Thymus (tissue), 11 donors: ENCODE data around the gene LTC4S. TPM values are rescaled to one million over a fixed set of nuclear protein-coding genes. Genes with fewer than 3 reads are reported as not detected.
"Not testable (repeated sequence)": the region's sequence is repeated elsewhere in the genome, so short reads cannot be mapped to it uniquely, and the experiment has no call there.

Experiments used
- DNase-seq, 9 donors: peaks; one replicate each; pipeline ENCODE4 v3.0.0-alpha.2; 2013; ENCODE audit warnings: low spot score in 9 of 9, low read depth in 6 of 9, missing footprints in 1 of 9
- H3K27ac ChIP-seq, 2 donors: one replicate each; pipeline ENCODE4 v1.5.1; 2013; ENCODE audit warnings: control low read depth in 1 of 2, low read depth in 1 of 2, low read length in 1 of 2, mild to moderate bottlenecking in 1 of 2, moderate library complexity in 1 of 2
- H3K27me3 ChIP-seq, 2 donors: one replicate each; pipeline ENCODE4 v1.5.1; 2013; ENCODE audit warnings: low read length in 1 of 2; ENCODE audit not compliant: control insufficient read depth in 2 of 2, insufficient read depth in 1 of 2
- H3K36me3 ChIP-seq, 2 donors: one replicate each; pipeline ENCODE4 v1.5.1; 2013; ENCODE audit warnings: low read length in 1 of 2, mild to moderate bottlenecking in 1 of 2, moderate library complexity in 1 of 2; ENCODE audit not compliant: control insufficient read depth in 2 of 2, insufficient read depth in 2 of 2
- H3K4me1 ChIP-seq, 2 donors: one replicate each; pipeline ENCODE4 v1.5.1; 2013; ENCODE audit warnings: low read length in 2 of 2; ENCODE audit not compliant: control insufficient read depth in 2 of 2, insufficient read depth in 2 of 2
- H3K4me3 ChIP-seq, 2 donors: one replicate each; pipeline ENCODE4 v1.5.1; 2013; ENCODE audit warnings: low read length in 2 of 2, control low read depth in 1 of 2, mild to moderate bottlenecking in 1 of 2
- H3K9me3 ChIP-seq, 2 donors: one replicate each; pipeline ENCODE4 v1.5.1; 2013; ENCODE audit warnings: low read length in 1 of 2, mild to moderate bottlenecking in 1 of 2; ENCODE audit not compliant: control insufficient read depth in 2 of 2, insufficient read depth in 1 of 2
- WGBS: extraction: QIAGEN DNeasy Blood & Tissue Kit; methylation state at CpG from one replicate; pipeline ENCODE4 v1.1.7; 2013; 5-methylcytosine and 5-hydroxymethylcytosine counted together
- polyA plus RNA-seq: library from polyadenylated mRNA; stranded (reverse); fragments of 200-250 nt; gene quantifications from one replicate; pipeline ENCODE4 v1.2.3, GENCODE V29; 2013
- total RNA-seq: library from RNA; stranded (reverse); fragments of 120-200 nt; gene quantifications from one replicate; pipeline ENCODE4 v1.2.4, GENCODE V29; 2013
- donor health status: healthy.

The LTC4S gene
- total and polyA plus RNA-seq, 2 donors = 2.7 to 2.8 TPM

DNA sequence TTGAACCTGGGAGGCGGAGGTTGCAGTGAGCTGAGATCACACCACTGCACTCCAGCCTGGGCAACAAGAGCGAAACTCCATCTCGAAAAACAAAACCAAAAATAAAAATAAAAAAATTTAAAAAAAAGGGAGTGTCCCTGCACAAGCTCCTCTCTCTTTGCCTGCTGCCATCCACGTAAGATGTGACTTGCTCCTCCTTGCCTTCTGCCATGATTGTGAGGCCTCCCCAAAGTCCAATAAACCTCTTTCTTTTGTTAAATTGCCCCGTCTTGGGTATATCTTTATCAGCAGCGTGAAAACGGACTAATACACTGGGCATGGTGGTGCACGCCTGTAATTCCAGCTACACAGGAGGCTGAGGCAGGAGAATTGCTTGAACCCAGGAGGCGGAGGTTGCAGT, 4.5 kb upstream of the LTC4S start:
- peaks cover 5 to 11% of the 10 kb centered on the region in 2 donors for H3K4me1 ChIP-seq
- peaks cover 0 to 19% of the 10 kb centered on the region in 2 donors for H3K27me3 ChIP-seq
- H3K9me3 ChIP-seq = peaks cover 0 to 11% of the 10 kb centered on the region in 2 donors
- not testable (repeated sequence) for H3K4me3 ChIP-seq, DNase-seq, H3K36me3 ChIP-seq, H3K27ac ChIP-seq
- 97% methylated on average over 9 of the region's 9 CpGs for WGBS

DNA sequence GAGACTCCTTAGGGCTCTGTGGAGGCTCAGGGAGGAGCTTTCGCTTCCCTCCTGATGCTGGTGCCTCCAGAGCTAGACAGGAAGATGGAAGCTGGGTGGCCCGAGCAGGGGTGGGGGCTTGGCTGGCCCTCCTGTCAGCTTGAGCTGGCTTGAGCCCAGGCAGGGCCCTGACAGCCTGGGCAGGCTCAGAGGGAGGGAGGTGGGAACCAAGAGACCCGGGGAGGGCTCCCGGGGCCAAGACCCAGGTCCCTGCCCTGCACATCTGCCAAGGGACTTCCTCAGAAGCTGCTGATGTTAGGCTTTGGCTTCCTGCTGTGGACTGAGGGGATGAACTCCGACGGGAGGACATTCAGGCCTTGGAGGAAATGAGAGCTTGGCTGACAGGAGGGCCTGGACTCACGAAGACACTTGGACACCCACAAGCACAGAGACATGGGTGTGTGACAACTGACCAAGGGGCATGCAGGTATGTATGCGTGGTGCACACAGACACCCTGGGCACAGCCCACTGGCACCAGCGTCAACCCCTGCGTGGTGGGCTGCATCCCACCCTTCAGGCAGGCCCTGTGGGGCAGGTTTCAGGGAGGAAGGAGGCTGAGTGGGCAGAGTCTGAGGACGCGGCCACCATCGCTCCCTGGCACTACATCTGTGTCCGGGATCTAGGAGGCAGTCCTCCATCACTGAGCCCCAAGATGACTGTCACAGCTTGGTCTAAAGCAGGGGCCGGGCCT, 1.7 kb upstream of the LTC4S start:
- H3K27me3 ChIP-seq = peaks cover 3 to 38% of the 10 kb centered on the region in 2 donors
- H3K4me1 ChIP-seq = peaks cover 10 to 29% of the 10 kb centered on the region in 2 donors
- no peak overlapping the region for H3K4me3 ChIP-seq
- peaks cover 0 to 16% of the 10 kb centered on the region in 2 donors for H3K9me3 ChIP-seq
- H3K27ac ChIP-seq = no peak overlapping the region
- 60% methylated on average over 15 of the region's 15 CpGs for WGBS
- peaks cover 0 to 2% of the 10 kb centered on the region in 2 donors for H3K36me3 ChIP-seq
- no peak for DNase-seq

DNA sequence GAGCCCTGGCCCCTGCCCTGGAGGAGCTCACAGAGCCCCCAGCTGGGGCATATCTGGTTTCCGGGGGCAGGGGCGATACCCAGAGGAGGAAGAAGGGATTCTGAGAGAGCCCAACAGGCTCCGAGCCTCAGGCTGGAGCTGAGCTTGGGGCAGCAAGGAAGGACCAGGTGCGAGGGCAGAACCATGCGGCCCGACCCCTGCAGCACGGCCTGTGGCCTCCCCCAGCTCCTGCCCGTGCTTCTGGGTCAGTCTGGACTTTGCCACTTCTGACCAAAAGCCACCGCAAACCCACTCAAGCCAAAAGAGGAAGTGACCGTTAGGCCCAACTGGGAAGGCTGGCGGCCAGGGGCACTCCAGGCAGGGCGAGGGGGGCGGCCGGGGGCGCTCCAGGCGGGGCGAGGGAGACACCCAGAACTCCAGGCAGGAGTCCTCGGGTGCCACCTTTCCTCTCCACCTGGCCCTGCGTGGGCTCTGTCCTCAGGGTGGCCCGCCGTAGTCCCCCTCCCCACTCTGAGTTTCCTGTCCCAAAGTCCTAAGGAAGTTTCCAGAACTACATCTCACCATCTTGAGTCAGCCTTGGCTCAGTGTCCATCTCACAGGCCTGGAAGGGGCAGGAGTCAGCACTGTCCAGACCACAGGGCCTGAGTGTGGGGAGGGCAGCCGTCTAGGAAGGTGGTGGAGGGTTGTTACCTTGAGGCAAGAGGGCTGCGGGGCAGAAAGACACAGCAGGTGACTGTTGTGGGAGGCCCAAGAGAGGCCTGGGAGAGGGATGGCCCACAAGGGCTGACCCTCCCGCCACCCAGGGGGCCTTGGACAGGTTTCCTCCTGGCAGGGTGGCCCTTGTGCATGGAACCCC, 946 bp upstream of the LTC4S start:
- no peak for DNase-seq
- Histone ChIP-seq H3K27me3 (peaks cover 3 to 38% of the 10 kb centered on the region in 2 donors), H3K36me3 (peaks cover 6 to 7% of the 10 kb centered on the region in 2 donors), H3K4me3 (no peak overlapping the region), H3K4me1 (peaks cover 10 to 29% of the 10 kb centered on the region in 2 donors), H3K9me3 (peaks cover 0 to 16% of the 10 kb centered on the region in 2 donors), H3K27ac (peak overlapping the region in 1 of 2 donors; percentile 26)
- WGBS = 72% methylated on average over 24 of the region's 24 CpGs

DNA sequence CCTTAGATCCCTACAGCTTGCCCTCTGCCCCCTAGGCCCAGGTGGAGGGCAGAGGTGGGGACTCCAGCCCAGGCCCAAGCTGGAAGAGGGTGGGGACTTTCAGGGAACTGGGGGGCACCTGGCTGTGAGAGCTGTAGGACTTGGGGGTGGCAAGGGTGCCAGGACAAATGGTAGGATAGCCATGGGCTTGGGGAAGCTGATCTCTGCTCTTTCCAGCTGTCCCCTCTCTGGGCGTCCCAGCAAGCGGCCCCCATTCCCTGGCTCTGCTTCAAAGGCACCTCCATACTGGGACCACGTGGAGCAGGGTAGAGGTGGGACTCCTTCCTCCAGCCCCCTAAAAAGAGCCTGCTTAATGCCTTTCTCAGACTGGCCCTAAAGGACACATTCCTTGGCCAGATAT, 385 bp downstream of the LTC4S start:
- no peak for DNase-seq
- Histone ChIP-seq H3K27me3 (peaks cover 3 to 38% of the 10 kb centered on the region in 2 donors), H3K9me3 (peaks cover 2 to 9% of the 10 kb centered on the region in 2 donors), H3K4me3 (no peak overlapping the region), H3K27ac (peak overlapping the region in 1 of 2 donors; percentile 36), H3K4me1 (peaks cover 10 to 29% of the 10 kb centered on the region in 2 donors), H3K36me3 (peaks cover 17 to 18% of the 10 kb centered on the region in 2 donors)
- 74% methylated on average over 3 of the region's 3 CpGs for WGBS

DNA sequence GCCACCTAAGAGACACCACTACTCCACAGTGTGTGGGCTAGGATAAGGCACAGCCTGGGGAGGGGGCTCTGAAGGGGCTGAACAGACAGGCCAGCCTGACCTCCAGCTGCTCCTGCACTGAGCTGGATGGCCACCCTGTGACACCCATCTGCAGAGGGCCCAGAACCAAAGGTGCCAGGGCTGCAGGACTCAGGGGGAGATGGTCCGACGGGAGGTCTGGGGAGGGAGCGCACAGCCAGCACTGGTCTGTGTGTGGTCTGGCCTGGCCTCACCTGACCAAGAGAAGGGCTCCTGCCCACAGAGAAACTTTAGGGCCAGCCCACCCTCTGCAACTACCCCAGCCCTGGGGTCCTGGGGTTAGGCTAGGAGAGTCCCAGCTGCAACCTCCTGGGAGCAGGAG, 789 bp downstream of the LTC4S start:
- Histone ChIP-seq H3K27ac (no peak overlapping the region), H3K4me3 (no peak overlapping the region), H3K4me1 (peaks cover 10 to 29% of the 10 kb centered on the region in 2 donors), H3K9me3 (peaks cover 2 to 5% of the 10 kb centered on the region in 2 donors), H3K36me3 (peaks cover 20 to 22% of the 10 kb centered on the region in 2 donors), H3K27me3 (peaks cover 3 to 38% of the 10 kb centered on the region in 2 donors)
- DNase-seq = no peak
- 97% methylated on average over 3 of the region's 3 CpGs for WGBS

DNA sequence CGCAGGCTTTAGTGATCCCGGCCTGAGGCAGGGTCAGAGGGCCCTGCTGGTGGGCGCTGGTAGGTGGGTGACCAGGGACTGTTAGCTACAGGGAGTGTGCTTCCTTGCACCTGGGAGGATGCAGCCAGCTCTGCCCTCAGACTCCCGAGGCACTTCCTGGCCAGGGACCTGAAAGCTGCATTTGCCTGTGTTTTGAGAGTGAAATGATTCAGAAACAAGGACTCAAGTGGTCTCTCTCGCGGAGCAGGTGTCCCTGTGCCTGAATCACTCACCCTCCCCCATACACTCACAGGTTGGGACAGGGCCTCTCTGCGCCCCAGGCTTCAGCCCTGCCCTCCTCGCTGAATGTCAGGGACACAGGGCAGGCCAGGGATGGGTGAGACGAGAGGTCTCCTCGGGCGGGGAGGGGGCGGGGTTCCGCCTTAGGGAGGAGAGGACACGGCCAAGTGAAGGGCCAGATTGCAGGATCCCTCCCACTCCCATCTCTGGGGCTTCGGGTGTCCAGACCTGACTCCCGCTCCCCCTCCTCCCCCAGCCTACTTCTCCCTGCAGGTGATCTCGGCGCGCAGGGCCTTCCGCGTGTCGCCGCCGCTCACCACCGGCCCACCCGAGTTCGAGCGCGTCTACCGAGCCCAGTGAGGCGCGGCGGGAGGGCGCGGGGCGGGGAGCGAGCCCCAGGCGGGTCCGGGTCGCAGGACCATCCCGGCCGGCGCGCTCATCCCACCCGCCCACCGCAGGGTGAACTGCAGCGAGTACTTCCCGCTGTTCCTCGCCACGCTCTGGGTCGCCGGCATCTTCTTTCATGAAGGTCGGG, 1.5 kb downstream of the LTC4S start:
- Histone ChIP-seq H3K4me3 (peak overlapping the region in 1 of 2 donors; percentile 67), H3K27me3 (peaks cover 3 to 38% of the 10 kb centered on the region in 2 donors), H3K36me3 (peaks cover 26 to 27% of the 10 kb centered on the region in 2 donors), H3K9me3 (peaks cover 2 to 5% of the 10 kb centered on the region in 2 donors), H3K27ac (no peak overlapping the region), H3K4me1 (peaks cover 10 to 29% of the 10 kb centered on the region in 2 donors)
- 17% methylated on average over 53 of the region's 53 CpGs for WGBS
- no peak for DNase-seq

DNA sequence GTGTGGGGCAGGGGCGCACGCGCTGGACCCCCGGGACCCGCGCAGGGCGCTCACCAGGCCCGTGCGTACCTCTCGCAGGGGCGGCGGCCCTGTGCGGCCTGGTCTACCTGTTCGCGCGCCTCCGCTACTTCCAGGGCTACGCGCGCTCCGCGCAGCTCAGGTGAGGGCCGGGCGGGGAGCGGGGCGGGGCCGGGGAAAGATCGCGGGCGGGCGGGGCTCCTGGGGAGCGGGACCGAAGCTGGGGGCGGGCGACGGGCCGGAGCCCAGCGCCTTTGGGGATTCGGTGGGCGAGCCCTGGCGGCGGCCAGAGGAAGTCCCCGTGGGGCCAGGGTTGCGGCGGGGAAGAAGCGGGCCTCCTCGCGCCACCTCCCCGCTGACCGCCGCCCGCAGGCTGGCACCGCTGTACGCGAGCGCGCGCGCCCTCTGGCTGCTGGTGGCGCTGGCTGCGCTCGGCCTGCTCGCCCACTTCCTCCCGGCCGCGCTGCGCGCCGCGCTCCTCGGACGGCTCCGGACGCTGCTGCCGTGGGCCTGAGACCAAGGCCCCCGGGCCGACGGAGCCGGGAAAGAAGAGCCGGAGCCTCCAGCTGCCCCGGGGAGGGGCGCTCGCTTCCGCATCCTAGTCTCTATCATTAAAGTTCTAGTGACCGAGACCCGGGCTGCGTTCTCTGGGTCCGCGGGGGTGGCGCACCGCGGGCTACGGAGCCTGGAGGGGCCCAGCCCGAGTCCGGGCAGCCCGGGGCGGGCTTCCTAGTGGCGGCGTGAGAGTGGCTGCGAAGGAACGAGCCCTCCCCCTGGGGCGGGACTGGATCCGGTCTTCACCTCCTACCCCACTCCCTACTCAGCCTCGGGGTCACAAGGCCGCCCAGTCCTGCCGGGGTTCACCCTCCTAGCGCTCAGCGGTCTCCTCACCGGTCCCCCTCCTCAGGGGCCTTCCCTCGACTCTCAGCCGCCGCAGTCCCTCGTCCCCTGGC, 2.4 kb downstream of the LTC4S start:
- H3K4me3 ChIP-seq = peak overlapping the region; percentile 30 to 67
- peak in 5 of 9 donors; percentile 48 to 76 (median 63) for DNase-seq
- peak overlapping the region in 1 of 2 donors; percentile 32 for H3K27ac ChIP-seq
- peaks cover 10 to 29% of the 10 kb centered on the region in 2 donors for H3K4me1 ChIP-seq
- H3K9me3 ChIP-seq = peaks cover 2 to 5% of the 10 kb centered on the region in 2 donors
- peaks cover 26 to 32% of the 10 kb centered on the region in 2 donors for H3K36me3 ChIP-seq
- peaks cover 3 to 38% of the 10 kb centered on the region in 2 donors for H3K27me3 ChIP-seq
- 5% methylated on average over 113 of the region's 113 CpGs for WGBS
